Gastrocnemius medialis (tissue), 4 donors: ENCODE data around the gene NFATC3.
A peak's percentile ranks its signal among the peaks of the same experiment; 100 is the strongest.

Experiments
- POLR2A ChIP-seq, 2 donors: fragments of 450-650 bp; IDR thresholded peaks; one replicate each; pipeline ENCODE4 v1.6.1; 2017; ENCODE audit warnings: antibody characterized with exemption in 2 of 2, mild to moderate bottlenecking in 2 of 2, moderate library complexity in 2 of 2
- TF ChIP-seq, protein P1 (sequence below), 5 experiments: fragments of 450-650 bp in 3 of 5; fragments of 200-600 bp in 2 of 5; sonication (generic) in 2 of 5; IDR thresholded peaks in 4 of 5; conservative IDR thresholded peaks in 1 of 5; 1 replicate in 4 of 5; 2 replicates in 1 of 5; pipeline ENCODE4 v1.5.1; 2016 to 2019; ENCODE audit warnings: antibody characterized with exemption in 5 of 5, mild to moderate bottlenecking in 3 of 5, moderate library complexity in 3 of 5

DNA sequence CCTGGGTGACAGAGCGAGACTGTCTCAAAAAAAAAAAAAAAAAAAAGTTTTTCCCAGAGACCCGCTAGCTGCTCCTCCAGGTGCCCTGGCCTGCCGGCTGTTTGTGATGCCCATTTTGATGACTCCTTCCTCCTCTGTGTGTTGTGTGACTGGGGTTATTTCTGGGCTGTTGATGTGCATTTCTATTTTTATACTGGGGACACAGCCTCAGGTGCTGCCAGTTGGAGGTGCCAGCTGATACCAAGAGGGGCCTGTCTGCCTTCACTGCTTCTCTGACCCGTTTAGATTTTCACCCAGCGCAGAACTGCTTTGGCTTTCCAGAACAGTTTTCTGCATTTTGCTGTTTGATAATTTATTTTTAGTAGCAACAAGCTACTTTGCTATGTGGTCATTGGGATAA is 166.7 kb downstream of the NFATC3 start:
- TF ChIP-seq, protein P1, sequence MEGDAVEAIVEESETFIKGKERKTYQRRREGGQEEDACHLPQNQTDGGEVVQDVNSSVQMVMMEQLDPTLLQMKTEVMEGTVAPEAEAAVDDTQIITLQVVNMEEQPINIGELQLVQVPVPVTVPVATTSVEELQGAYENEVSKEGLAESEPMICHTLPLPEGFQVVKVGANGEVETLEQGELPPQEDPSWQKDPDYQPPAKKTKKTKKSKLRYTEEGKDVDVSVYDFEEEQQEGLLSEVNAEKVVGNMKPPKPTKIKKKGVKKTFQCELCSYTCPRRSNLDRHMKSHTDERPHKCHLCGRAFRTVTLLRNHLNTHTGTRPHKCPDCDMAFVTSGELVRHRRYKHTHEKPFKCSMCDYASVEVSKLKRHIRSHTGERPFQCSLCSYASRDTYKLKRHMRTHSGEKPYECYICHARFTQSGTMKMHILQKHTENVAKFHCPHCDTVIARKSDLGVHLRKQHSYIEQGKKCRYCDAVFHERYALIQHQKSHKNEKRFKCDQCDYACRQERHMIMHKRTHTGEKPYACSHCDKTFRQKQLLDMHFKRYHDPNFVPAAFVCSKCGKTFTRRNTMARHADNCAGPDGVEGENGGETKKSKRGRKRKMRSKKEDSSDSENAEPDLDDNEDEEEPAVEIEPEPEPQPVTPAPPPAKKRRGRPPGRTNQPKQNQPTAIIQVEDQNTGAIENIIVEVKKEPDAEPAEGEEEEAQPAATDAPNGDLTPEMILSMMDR (IDR thresholded peaks at IDR 0.05 in 4 of 5, conservative IDR thresholded peaks at IDR 0.05 in 1 of 5), result no peak
- peak; percentile 81 to 91 for TF ChIP-seq POLR2A (IDR thresholded peaks at IDR 0.05)
